Keratinocyte (primary cell): ENCODE measurements around the gene BLACAT1. TPM values are rescaled to one million over a fixed set of nuclear protein-coding genes. Genes with fewer than 3 reads are reported as not detected.
A peak's percentile ranks its signal among the peaks of the same experiment; 100 is the strongest.

Source experiments
- DNase-seq: peaks from one replicate; pipeline ENCODE4 v3.0.0-alpha.2; 2011; ENCODE audit warnings: low read depth, missing footprints, low spot score
- FAIRE-seq: peaks from 2 replicates; lab custom pipeline; 2011; peaks lifted over from hg19 to GRCh38; lab: Jason Lieb, UNC
- H2AFZ ChIP-seq: 2 replicates; pipeline ENCODE4 v1.6.0; 2012; ENCODE audit warnings: low read length, control low read depth, inconsistent platforms; ENCODE audit not compliant: control insufficient read depth
- H3K27ac ChIP-seq: 2 replicates; pipeline ENCODE4 v1.5.1; 2011; ENCODE audit warnings: low read length; ENCODE audit not compliant: control insufficient read depth, insufficient read depth
- H3K27me3 ChIP-seq: 3 replicates; pipeline ENCODE4 v1.6.0; 2011; ENCODE audit warnings: low read length; ENCODE audit not compliant: control insufficient read depth, insufficient read depth; ENCODE audit errors: extremely low read depth
- H3K36me3 ChIP-seq, 2 experiments: 2 replicates in 1 of 2; 3 replicates in 1 of 2; pipeline ENCODE4 v1.5.1; 2011; ENCODE audit warnings: low read length in 2 of 2, mild to moderate bottlenecking in 1 of 2; ENCODE audit not compliant: control insufficient read depth in 2 of 2, insufficient read depth in 2 of 2; ENCODE audit errors: extremely low read depth in 1 of 2
- H3K4me1 ChIP-seq: 3 replicates; pipeline ENCODE4 v1.5.1; 2011; ENCODE audit warnings: low read length; ENCODE audit not compliant: control insufficient read depth, insufficient read depth; ENCODE audit errors: extremely low read depth
- H3K4me2 ChIP-seq: 3 replicates; pipeline ENCODE4 v1.6.0; 2011; ENCODE audit warnings: low read depth, low read length; ENCODE audit not compliant: control insufficient read depth, insufficient read depth; ENCODE audit errors: extremely low read depth
- H3K4me3 ChIP-seq, 3 experiments: fragments of 200-600 bp in 1 of 3; sonication (generic) in 1 of 3; 2 replicates in 2 of 3; 3 replicates in 1 of 3; pipeline ENCODE4 v1.5.1; 2011 to 2016; ENCODE audit warnings: low read length in 3 of 3, mild to moderate bottlenecking in 3 of 3, control low read depth in 2 of 3, inconsistent platforms in 1 of 3, low read depth in 1 of 3, mixed read lengths in 1 of 3, mixed run types in 1 of 3, moderate library complexity in 1 of 3; ENCODE audit not compliant: control insufficient read depth in 2 of 3, insufficient read depth in 2 of 3; ENCODE audit errors: extremely low read depth in 1 of 3
- H3K79me2 ChIP-seq: 2 replicates; pipeline ENCODE4 v1.6.0; 2012; ENCODE audit warnings: low read length; ENCODE audit not compliant: control insufficient read depth, insufficient read depth
- H3K9ac ChIP-seq: 3 replicates; pipeline ENCODE4 v1.6.0; 2011; ENCODE audit warnings: low read length; ENCODE audit not compliant: control insufficient read depth, insufficient read depth; ENCODE audit errors: extremely low read depth
- H3K9me1 ChIP-seq: 3 replicates; pipeline ENCODE4 v1.6.0; 2011; ENCODE audit warnings: low read length; ENCODE audit not compliant: control insufficient read depth, insufficient read depth; ENCODE audit errors: extremely low read depth
- H3K9me3 ChIP-seq: 2 replicates; pipeline ENCODE4 v1.5.1; 2012; ENCODE audit warnings: low read depth, low read length; ENCODE audit not compliant: control insufficient read depth
- H4K20me1 ChIP-seq: 3 replicates; pipeline ENCODE4 v1.6.0; 2011; ENCODE audit warnings: low read length; ENCODE audit not compliant: control insufficient read depth, insufficient read depth; ENCODE audit errors: extremely low read depth
- CTCF ChIP-seq, 3 experiments: IDR thresholded peaks in 1 of 3; conservative IDR thresholded peaks in 1 of 3; optimal IDR thresholded peaks in 1 of 3; 2 replicates in 2 of 3; 3 replicates in 1 of 3; pipeline versions ENCODE3 to v1.5.1; 2011; ENCODE audit warnings: low read length in 3 of 3, mild to moderate bottlenecking in 3 of 3, moderate library complexity in 2 of 3, control low read depth in 1 of 3, inconsistent platforms in 1 of 3; ENCODE audit not compliant: insufficient read depth in 2 of 3; ENCODE audit errors: extremely low read depth in 1 of 3
- EZH2 ChIP-seq: IDR thresholded peaks from one replicate; pipeline ENCODE4 v1.6.1; 2012; ENCODE audit warnings: inconsistent platforms, mild to moderate bottlenecking, low read length, moderate library complexity
- dilution Hi-C: fragments of 300-500 bp; cut with MboI; formaldehyde crosslinking; loops from one replicate; pipeline ENCODE4 v1.7.0; 2020; ENCODE audit warnings: low sequenced_read_pairs; ENCODE audit not compliant: extremely low pct_ligation_motif_present
- polyA plus RNA-seq, 5 experiments: library from polyadenylated mRNA; depleted of rRNA in 3 of 5; stranded (reverse) in 3 of 5; stranded (forward) in 1 of 5; unstranded in 1 of 5; fragments of >200 nt; gene quantifications; 1 replicate in 1 of 5; 2 replicates in 3 of 5; 3 replicates in 1 of 5; pipeline versions ENCODE4 v1.2.1 to v1.2.3, GENCODE V29; 2011 to 2012; ENCODE audit warnings: missing spikeins in 2 of 5, low read depth in 1 of 5, low replicate concordance in 1 of 5

Gene BLACAT1
- polyA plus RNA-seq, 1 donor (not counting 4 experiments of a cell fraction or from before 2014, with no cell fraction given), result 4.0 TPM

- dilution Hi-C loops, result no loop called here
- Histone ChIP-seq H3K9me3 (no peaks in the 10 kb centered on the region), H3K4me2 (no peak overlapping the region), H3K27me3 (no peaks in the 10 kb centered on the region), H4K20me1 (peaks cover 7% of the 10 kb centered on the region), H2AFZ (no peak overlapping the region), H3K27ac (peak overlapping the region; percentile 70), H3K36me3 (peaks cover 7 to 13% of the 10 kb centered on the region in 2 experiments), H3K4me3 (no peak overlapping the region), H3K4me1 (peaks cover 42% of the 10 kb centered on the region), H3K9ac (peak overlapping the region; percentile 60), H3K79me2 (peaks cover 10% of the 10 kb centered on the region), H3K9me1 (peaks cover 7% of the 10 kb centered on the region)
- FAIRE-seq, result no peak
- no peak for DNase-seq
- TF ChIP-seq EZH2, result no peak
- no peak for TF ChIP-seq CTCF (optimal IDR thresholded peaks at IDR 0.05 in 1 of 3, IDR thresholded peaks at IDR 0.05 in 1 of 3, conservative IDR thresholded peaks at IDR 0.05 in 1 of 3; ENCODE audit: extremely low read depth in 1 of 3, insufficient read depth in 2 of 3, low read length in 3 of 3)
Observed at GRCh38 chr1:205440121-205440475, 15.7 kb downstream of the BLACAT1 start.

GRCh38 chr1:205438213-205439158 is 17.4 kb downstream of the BLACAT1 start:
- Histone ChIP-seq H3K4me2 (no peak overlapping the region), H4K20me1 (peaks cover 5% of the 10 kb centered on the region), H3K9me3 (no peaks in the 10 kb centered on the region), H3K9ac (no peak overlapping the region), H3K79me2 (no peaks in the 10 kb centered on the region), H3K27me3 (no peaks in the 10 kb centered on the region), H2AFZ (no peak overlapping the region), H3K9me1 (peaks cover 7% of the 10 kb centered on the region), H3K4me1 (peaks cover 39% of the 10 kb centered on the region), H3K4me3 (no peak overlapping the region), H3K36me3 (peaks cover 7 to 11% of the 10 kb centered on the region in 2 experiments), H3K27ac (no peak overlapping the region)
- no peak for FAIRE-seq
- dilution Hi-C loops, result no loop called here
- no peak for DNase-seq
- TF ChIP-seq EZH2, result no peak
- peak; percentile 44 to 62 (median 51) for TF ChIP-seq CTCF (optimal IDR thresholded peaks at IDR 0.05 in 1 of 3, IDR thresholded peaks at IDR 0.05 in 1 of 3, conservative IDR thresholded peaks at IDR 0.05 in 1 of 3; ENCODE audit: extremely low read depth in 1 of 3, insufficient read depth in 2 of 3, low read length in 3 of 3)
